Retinal pigment epithelial cell (primary cell): Measurements from ENCODE around the gene ERBB4.
A peak's percentile ranks its signal among the peaks of the same experiment; 100 is the strongest.

Experiments
- DNase-seq: peaks from one replicate; pipeline ENCODE4 v3.0.0-alpha.2; 2010; ENCODE audit warnings: low read depth
- H3K4me3 ChIP-seq: 2 replicates; pipeline ENCODE4 v1.5.1; 2011; ENCODE audit warnings: mild to moderate bottlenecking, low read length, control low read depth, moderate library complexity
- TF ChIP-seq, protein P1 (sequence below): conservative IDR thresholded peaks from 2 replicates; pipeline ENCODE4 v1.5.1; 2011; ENCODE audit warnings: low read depth, low read length, control low read depth, inconsistent platforms

ERBB4 gene

GRCh38 chr2:212409560-212409959 is 129.0 kb downstream of the ERBB4 start:
- DNase-seq, result no peak
- TF ChIP-seq, protein P1, sequence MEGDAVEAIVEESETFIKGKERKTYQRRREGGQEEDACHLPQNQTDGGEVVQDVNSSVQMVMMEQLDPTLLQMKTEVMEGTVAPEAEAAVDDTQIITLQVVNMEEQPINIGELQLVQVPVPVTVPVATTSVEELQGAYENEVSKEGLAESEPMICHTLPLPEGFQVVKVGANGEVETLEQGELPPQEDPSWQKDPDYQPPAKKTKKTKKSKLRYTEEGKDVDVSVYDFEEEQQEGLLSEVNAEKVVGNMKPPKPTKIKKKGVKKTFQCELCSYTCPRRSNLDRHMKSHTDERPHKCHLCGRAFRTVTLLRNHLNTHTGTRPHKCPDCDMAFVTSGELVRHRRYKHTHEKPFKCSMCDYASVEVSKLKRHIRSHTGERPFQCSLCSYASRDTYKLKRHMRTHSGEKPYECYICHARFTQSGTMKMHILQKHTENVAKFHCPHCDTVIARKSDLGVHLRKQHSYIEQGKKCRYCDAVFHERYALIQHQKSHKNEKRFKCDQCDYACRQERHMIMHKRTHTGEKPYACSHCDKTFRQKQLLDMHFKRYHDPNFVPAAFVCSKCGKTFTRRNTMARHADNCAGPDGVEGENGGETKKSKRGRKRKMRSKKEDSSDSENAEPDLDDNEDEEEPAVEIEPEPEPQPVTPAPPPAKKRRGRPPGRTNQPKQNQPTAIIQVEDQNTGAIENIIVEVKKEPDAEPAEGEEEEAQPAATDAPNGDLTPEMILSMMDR, result no peak
- H3K4me3 ChIP-seq, result no peak overlapping the region

DNA sequence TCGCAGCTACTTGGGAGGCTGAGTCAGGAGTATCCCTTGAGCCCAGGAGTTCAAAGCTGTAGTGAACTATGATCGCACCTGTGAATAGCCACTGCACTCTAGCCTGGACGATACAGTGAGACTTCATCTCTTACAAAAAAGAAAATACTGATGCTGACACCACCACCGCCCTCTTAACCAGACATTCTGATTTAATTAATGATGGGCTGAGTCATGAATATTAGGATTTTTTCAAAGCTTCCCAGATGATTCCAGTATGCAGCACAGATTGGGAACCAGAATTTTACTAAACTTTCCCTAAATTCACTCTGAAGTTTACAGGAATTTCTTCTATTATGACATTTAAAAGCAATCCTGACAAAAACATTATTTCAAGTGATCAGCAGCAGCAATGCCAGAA is 130.1 kb downstream of the ERBB4 start:
- TF ChIP-seq, protein P1, result no peak
- DNase-seq, result no peak
- H3K4me3 ChIP-seq, result no peak overlapping the region

GRCh38 chr2:212406716-212407115 is 131.9 kb downstream of the ERBB4 start:
- no peak for DNase-seq
- no peak overlapping the region for H3K4me3 ChIP-seq
- TF ChIP-seq, protein P1, result no peak

GRCh38 chr2:212402316-212402715 is 136.3 kb downstream of the ERBB4 start:
- H3K4me3 ChIP-seq, result no peak overlapping the region
- TF ChIP-seq, protein P1, result no peak
- DNase-seq, result no peak

DNA sequence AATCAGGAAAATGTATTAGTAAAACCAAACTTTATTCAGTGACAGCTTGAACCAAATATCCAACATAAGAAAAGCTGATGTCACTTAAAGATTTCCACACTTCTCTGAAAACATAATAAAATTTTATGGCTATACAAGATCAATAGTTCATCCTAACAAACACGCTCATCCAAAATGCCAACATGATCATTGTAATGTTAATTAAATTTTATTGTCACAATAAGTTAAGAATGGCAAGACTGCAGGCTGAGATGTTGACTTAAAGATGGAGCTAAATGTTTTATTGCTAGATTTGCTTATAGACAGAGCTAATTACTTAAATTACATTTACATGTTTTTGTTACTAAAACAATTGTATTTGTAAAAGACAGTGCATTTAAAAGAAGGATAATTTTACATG is 140.3 kb downstream of the ERBB4 start:
- no peak for DNase-seq
- H3K4me3 ChIP-seq, result no peak overlapping the region
- TF ChIP-seq, protein P1, result no peak

DNA sequence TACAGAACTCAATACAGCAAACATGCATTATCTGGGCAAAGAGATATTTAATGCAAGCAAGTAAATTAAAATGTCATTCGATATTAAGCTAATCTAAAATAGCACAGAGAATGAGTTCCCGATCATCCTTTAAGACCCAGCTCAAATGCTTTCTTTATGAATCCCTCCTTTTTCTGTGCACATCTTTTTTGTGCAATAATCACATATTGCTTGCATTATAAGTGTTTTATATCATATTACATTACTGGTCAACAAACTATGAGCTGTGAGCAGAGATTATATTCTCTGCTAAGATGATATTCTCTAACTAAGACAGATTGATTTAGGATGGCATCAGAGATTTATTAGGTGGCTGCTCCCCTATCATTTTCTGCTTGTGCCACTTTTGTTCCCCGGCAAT is 146.1 kb downstream of the ERBB4 start:
- no peak overlapping the region for H3K4me3 ChIP-seq
- DNase-seq, result no peak
- TF ChIP-seq, protein P1, result no peak

DNA sequence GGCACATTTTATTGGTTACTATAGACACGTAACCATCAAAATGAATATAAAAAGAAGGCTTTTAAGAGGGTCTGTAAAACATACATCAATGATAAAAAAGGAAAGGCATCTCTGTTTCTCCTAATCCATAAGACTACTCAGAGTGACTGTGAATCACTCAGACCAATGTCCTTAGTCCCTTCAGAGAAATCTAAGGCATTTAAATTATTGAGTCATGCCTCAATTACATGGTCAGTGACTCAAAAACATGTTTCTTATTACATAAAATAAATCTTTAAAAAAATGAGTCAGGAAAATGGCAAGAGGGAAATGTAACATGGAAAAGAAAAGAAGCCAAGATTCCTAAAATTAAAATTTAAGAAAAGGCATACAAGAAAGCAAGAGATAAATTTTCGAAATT is 146.6 kb downstream of the ERBB4 start:
- TF ChIP-seq, protein P1, result no peak
- no peak overlapping the region for H3K4me3 ChIP-seq
- DNase-seq, result peak; percentile 15
